Bone marrow (tissue), 2 donors: Measurements from ENCODE around the gene DSE.

Experiments used
- DNase-seq, 2 donors: peaks; one replicate each; lab custom pipeline; 2025; lab: John Stamatoyannopoulos, UW

The DSE gene

DNA sequence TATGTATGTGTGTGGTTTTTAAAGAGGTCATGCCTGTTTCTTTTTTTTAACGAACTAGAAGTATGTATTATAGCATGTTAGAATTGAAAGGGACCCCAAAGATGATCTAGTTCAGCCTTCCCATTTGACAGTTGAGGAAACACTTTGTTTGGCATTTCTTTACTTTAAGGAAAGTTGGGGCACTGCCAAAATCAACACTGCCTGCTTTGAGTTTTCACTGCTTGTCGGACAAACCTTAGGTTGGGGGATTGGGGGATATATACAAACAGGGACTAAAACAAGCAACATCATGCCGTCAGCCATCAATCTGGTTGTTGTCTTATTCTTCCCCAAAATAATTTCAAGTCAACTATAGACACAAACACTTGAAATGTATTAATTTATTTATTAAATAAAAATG, 76.3 kb downstream of the DSE start:
- no peak for DNase-seq

- peak in 1 of 2 donors; percentile 79 for DNase-seq
Measured at GRCh38 chr6:116447496-116448011, 76.8 kb downstream of the DSE start.

DNA sequence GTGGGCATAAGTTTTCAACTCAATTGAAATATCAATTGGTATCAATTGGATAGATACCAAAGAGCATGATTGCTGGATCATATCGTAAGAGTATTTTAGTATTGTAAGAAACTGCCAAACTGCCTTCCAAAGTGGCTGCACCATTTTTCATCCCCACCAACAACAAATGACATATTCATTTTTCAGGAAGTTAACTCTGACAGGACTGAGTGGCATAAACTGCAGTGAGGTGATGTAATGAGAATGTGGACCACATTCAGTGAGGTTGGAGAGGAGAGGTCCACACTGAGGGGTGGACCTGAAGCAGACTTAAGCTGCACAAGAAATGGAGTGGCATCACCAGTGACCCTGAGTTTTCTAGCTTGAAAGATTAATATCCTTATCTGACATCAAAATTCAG, 78.8 kb downstream of the DSE start:
- no peak for DNase-seq

- DNase-seq: no peak
Measured at GRCh38 chr6:116450185-116450710, 79.5 kb downstream of the DSE start.

DNA sequence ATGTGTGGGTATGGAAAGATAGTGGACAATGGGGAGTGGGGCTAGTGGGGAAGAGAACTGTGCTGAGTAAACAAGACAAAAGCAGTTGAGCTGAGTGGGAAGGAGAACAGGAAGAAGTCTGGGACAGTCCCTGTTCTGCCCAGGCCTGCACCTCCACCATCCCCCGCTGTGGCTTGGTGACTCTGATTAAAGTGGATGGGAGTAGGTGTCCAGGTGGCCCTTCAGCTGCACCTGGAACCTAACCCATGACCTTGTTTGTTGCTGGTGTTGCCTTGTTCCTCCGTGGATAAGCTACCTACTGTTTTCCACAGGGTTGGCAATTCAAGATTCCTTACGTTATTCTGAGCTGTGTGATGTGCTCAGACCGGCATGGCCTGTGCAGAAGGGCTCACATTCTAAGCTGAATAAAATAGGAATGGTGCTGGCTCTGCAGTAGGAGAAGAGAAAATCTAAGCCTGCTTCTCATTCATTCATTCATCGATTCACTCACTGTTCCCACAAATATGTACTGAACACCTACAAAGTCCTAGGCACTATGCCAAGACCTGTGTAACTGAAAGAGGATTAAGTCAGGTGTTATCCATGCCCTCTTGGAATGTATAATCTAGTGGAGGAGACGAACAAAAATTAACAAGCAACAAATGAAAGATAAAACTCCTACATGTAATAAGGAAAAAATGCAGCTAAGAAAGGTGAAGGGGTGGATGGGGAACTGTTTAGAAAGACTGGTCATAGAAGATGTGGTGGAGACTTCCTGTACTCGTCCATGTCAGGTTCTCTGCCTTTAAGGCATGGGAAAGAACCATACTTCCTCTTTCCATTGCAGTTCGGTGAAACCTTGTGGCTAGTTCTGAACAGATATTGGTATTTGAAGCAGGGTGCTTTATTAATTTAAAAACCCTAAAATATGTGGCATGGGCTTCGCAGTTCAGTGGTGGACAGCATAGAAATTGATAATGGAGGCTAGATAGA, 80.3 kb downstream of the DSE start:
- peak in 1 of 2 donors; percentile 80 for DNase-seq

DNA sequence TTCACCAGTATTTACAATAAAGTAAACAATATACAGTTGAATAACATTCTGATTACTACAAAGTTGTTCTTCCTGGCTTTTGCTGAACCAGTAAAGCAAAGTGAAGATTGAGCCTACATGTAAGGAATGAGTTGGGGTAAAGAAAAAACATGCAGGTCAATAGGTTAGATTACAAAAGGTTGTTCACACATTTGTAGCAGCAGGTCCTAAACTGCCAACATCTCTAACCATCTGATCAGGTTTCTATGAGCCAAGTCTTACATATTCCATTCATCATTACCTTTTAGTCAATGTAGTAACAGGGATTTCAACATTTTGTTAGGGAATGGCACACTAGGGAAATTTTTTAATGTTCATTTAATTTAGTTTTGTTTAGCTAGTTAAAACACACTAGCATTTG, 81.2 kb downstream of the DSE start:
- no peak for DNase-seq

DNA sequence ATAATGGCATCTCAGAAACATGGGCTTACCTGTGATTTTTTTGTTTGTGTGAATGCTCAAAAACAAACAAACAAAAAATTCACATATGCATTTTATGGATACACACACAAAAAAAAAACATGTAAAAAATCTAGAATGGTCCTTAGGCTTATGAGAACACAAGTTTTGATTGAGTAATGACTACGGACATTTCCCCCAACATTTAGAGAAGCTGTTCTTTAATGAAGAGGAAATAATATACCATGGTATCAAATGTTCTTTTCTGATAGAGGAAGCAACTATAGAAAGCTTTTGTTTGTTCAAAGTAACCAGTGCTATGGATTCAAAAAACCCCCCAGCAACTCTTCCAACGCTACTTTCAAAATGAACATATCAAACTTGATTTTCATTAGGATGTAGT, 81.8 kb downstream of the DSE start:
- DNase-seq: no peak

DNA sequence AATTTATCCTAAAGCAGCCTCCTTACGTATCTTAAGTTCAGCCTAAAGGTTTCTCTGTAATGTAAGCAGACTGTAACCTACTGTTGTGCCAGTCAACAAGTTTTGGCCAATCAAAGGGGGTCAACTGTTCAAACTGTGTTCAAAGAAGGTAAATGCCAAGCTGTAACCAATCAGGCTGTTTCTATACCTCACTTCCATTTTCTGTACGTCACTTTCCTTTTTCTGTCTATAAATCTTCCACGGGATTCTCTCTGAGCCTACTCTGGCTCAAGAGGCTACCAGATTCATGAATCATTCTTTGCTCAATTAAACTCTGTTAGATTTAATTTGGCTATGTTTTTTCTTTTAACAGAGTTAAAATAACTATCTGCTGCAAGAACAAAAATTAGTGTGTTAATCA, 85.4 kb downstream of the DSE start:
- DNase-seq: no peak

DNA sequence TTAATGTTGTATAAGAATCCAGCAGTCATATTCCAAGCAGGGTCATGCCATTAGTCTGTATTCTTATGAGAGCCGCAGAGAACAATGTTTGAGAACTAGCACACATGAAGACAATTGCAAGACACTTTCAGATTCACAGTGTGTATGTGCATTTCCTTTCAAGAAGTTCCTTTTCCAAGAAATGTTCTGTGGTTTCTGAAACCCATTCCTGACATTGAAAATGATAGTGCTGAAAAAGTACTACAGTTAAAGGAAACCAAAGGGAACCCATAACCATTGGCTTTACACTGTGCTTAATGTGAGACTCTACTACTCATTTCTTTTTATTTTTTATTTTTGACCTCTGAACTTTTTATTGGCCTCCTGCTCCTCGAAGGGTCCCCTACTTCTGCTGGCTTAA, 86.2 kb downstream of the DSE start:
- DNase-seq: no peak

DNA sequence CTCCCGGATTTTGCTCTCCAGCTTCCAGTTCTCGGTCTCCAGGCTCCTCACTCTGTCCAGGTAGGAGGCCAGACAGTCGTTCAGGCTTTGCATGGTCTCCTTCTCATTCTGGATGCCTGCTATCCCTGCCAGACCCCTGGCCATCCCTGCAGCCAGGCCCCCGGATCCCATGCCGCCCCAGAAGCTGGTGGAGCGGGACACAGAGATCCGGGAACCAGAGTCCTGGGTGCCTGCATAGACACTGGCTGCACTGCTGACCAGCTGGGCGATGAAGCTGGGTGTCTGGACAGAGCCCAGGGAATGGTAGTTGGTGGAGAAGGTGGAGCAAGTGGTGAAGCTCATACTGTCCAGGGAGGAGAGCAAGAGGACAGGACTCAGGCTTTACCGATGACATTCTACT, 87.5 kb downstream of the DSE start:
- no peak for DNase-seq

GRCh38 chr6:116459927-116460326, 89.2 kb downstream of the DSE start:
- no peak for DNase-seq

GRCh38 chr6:116461331-116461931, 90.7 kb downstream of the DSE start, which contains the start of gene CALHM6:
Gene CALHM6, plus strand, starts transcription at chr6:116461375. Its CDS starts 555 bp downstream, at chr6:116461930.
- DNase-seq: peak in 1 of 2 donors; percentile 60

DNA sequence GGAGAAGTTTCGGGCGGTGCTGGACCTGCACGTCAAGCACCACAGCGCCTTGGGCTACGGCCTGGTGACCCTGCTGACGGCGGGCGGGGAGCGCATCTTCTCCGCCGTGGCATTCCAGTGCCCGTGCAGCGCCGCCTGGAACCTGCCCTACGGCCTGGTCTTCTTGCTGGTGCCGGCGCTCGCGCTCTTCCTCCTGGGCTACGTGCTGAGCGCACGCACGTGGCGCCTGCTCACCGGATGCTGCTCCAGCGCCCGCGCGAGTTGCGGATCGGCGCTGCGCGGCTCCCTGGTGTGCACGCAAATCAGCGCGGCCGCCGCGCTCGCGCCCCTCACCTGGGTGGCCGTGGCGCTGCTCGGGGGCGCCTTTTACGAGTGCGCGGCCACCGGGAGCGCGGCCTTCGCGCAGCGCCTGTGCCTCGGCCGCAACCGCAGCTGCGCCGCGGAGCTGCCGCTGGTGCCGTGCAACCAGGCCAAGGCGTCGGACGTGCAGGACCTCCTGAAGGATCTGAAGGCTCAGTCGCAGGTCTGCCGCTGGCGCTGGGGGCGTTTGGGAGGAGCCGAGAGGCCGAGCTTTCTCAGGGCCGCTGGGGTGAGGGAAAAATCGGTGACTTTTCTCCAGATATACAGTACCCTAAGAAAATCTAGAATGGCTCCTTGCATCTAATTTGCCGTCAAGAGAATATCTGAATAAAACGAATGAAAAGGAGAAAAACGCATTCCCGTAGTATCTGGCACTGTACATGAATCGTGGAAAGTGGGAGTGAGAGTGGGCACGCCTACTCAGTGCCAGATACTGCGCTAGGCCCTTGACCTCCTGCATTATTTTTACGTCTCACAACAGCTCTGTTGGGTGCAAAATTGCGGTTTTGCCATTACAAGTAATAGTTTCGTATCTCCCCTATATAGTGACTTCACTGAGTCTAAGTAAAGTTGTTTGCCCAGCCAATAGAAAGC, 91.5 kb downstream of the DSE start:
- DNase-seq: no peak

DNA sequence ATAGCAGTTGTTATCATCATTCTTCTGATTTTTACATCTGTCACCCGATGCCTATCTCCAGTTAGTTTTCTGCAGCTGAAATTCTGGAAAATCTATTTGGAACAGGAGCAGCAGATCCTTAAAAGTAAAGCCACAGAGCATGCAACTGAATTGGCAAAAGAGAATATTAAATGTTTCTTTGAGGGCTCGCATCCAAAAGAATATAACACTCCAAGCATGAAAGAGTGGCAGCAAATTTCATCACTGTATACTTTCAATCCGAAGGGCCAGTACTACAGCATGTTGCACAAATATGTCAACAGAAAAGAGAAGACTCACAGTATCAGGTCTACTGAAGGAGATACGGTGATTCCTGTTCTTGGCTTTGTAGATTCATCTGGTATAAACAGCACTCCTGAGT, 92.6 kb downstream of the DSE start:
- no peak for DNase-seq

DNA sequence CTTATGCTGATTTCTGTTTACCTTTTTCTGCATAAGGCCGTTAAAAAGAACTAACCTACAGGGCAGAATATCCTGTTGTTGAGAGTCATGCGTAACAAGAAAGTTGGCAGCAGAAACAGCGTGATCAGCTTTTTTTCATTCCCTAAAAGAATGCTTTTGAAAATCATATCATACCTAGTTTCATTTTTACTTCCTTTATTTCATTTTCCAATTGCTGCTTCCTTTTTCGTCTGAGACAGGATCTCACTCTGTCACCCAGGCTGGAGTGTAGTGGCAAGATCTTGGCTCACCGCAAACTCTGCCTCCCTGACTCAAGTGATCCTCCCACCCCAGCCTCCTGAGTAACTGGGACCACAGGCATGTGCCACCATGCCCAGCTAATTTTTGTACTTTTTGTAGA, 94.5 kb downstream of the DSE start:
- peak; percentile 16 to 90 for DNase-seq

- no peak for DNase-seq
Measured at GRCh38 chr6:116467096-116467495, 96.3 kb downstream of the DSE start.

DNA sequence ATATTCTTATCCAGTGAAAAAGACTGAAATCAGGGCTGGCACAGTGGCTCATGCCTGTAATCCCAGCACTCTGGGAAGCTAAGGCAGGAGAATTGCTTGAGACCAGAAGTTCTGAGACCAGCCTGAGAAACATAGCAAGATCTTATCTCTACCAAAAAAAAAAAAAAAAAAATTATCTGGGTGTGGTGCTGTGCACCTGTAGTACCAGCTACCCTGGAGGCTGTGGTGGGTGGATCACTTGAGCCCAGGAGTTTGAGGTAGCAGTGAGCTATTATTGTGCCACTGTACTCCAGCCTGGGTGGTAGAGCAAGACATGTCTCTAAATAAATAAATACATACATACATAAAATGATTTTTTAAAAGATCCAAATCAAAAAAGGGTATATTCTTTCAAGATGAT, 96.8 kb downstream of the DSE start:
- no peak for DNase-seq

DNA sequence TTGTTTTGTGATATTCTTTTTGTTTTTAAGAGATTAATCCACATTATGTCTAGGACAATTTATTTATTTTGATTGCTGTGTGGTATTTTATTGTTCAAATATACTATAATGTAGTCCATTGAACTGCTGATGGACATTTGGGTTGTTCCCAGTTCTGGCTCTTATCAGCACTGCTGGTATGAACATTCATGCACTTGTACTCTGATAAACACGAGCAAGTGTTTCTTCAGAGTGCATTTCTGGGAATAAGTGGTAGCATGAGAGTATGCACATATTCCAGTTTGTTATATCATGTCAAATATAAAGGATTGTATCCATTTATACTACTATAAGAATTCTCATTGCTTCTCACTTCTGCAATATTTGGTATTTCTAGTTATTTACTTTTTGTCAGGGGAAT, 97.5 kb downstream of the DSE start:
- DNase-seq: no peak

GRCh38 chr6:116471531-116471930, 100.8 kb downstream of the DSE start:
- DNase-seq: no peak

- no peak for DNase-seq
Measured at GRCh38 chr6:116472706-116473105, 102.0 kb downstream of the DSE start.

DNA sequence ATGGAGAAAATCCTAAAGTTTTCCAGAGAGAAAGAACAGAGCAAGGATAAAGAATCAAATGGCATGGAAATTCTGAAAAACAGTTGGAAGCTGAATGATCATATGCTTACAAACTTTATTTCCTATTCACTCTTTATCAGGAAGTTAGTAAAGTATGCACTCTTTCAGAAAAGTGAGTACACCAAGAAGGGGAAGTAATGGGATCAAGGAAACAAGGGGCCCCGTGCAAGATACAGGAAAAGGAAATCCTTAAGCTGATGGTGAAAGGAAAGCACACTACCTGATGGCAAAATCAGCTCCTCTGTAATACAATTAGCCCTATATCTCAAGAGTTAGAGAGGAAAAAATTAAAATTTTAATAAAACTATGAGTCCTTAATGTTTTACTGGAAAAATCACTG, 104.4 kb downstream of the DSE start:
- DNase-seq: peak in 1 of 2 donors; percentile 38
